Fibroblast of skin of scalp (primary cell): ENCODE data around the gene SORD.
"Not testable (repeated sequence)": the region's sequence is repeated elsewhere in the genome, so short reads cannot be mapped to it uniquely, and the experiment has no call there.

Experiments used
- DNase-seq: peaks from one replicate; pipeline ENCODE4 v3.0.0-alpha.2; 2013

Gene SORD

GRCh38 chr15:45099549-45100165, 76.7 kb downstream of the SORD start:
- no peak for DNase-seq

DNA sequence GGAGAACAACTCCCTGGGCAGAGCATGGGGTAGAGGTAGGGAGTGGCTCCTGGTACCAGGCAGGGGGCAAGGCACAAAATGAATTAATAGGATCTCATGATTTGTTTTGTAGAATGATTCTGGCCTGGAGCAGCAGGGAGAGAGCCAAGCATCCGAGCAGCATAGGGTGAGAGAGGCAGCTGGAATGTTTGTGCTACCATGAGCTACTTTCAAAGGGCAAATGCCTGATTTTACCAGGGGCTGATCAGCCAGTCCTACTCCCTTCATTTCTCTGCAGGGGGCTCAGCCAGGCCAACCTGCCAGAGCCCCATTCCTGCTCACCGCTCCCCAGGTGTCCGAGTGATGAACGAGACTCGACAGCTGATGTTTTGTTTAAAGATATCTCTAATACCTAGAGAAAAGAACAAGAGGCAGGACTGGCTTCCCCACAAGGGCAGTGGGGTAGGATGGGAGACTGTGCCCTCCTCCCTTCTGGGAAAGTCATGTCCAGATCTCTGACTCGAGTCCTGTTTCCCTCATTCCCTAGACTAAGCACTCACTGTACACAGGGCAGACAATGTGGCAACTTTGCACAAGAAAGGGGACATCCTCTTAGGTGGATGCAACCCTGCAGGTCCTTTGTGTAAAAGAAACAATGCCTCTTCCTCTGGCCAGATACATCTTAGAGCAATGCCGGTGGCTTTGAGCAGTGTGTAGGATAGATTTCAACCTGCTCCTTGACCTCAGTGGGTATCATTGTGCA, 78.1 kb downstream of the SORD start:
- DNase-seq: no peak

DNA sequence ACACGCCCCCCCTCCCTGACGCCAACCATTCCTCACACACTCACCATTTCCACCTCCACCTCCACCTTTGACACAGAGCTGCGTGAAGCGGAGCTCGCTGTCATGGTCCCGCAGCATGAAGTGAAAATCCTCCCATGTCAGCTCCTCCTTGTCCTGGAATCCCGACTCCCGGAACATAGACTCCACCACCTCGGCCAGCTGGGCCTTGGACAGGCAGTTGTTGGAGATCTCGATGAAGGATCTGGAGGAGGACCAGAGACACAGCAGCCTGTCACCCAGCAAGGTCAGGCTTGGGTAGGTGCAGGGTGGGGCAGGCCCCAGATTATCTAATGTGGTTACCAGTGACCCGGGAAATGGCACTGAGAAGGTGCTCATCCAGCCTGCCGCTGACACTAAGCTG, 78.8 kb downstream of the SORD start:
- no peak for DNase-seq

DNA sequence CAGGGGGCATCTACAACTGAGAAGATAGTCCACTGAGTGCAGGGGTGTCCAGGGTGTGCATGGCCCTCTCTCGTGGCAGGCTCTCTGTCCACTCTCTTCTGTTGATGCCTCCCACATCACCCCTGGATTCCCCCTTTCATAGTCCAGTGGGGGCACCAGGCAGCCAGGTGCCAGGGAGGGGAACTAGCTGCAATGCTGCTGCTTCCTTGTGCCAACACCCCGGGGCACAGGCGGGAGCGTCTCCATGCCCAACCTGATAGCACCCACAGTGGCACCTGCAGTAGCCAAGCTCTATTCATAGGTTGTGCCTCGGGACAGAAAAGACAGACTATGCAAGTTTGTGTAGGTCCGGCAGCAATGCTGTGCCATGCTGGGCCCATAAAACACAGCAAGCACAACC, 79.2 kb downstream of the SORD start:
- DNase-seq: no peak

DNA sequence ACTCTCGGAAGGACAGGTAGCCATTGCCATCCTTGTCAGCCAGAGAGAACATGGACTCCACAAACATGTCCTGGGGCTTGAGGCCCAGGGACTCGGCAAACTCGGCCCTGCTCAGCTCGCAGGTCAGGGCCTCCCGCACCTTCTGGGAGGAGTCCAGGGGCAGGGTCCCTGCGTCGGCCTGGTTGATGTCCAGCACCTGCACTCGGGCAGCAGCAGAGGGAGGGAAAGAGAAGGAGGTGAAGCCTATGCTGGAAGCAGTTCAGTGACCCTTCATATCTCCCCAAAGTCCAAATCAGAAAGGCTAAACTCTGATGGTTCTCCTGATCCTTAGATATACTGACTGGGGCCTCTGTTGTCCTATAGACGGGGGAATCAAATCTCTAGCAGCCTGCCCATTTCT, 81.2 kb downstream of the SORD start:
- not testable (repeated sequence) for DNase-seq

GRCh38 chr15:45105586-45105985, 82.6 kb downstream of the SORD start:
- no peak for DNase-seq

GRCh38 chr15:45106002-45106790, 83.2 kb downstream of the SORD start:
- DNase-seq: no peak

- DNase-seq: no peak
Observed at GRCh38 chr15:45107941-45108630, 85.1 kb downstream of the SORD start.

- DNase-seq: no peak
Observed at GRCh38 chr15:45110256-45110820, 87.3 kb downstream of the SORD start.

DNA sequence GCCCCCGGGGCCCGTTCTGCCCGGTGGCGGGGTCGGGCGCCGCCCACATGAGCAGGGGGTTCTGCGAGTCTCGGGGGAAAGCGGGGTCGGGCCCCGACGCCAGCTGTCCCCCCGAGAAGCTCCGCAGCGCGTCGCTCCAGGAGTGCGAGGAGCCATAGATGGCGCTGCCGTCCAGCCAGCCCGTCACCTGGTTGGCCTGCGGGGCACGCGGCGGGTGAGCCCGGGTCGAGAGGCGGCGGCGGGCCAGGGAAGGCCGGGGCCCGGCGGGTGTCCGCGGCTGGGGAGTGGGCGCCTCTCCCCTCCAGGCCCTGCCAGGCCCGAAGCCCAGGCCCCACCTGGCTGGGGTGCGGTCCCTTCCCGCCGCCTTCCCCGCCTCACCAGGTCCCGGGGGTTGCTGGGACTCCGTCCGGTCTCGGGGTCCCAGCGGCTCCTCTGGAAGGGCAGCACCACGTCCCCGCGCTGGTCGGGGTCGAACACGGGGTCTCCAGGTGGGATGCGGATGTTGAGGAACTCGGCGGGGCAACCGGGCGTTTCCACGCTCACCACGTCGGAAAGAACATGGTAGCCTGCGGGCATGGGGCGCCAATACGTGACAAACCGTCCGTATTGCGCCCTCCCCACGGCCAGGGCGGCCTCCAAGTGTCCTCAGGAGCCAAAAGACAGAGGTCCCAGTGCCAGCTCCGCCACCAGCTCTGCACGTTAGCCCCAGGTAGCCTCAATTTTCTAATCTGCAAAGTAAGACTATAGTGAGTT, 88.6 kb downstream of the SORD start:
- no peak for DNase-seq

DNA sequence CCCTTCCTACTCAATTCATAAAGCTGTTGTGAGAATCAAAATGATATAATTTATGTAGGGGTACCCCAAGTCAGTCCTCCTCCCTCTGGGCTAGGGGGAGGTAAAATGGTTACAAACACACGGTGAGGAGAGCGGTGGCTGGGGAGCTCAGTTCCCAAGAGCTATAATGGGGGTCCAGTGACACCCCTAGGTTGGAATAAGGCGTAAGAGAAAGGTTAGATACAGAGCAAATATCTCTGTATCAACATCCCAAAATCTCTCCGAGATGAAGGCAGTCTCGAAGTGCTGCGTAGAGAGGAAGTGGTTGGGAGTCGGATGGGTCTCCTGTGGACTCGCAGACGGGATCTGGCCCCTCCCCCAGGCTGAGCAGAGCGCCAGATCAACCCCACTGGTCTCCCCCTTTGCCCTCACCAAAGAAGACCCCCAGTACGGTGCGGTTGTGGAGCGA, 89.2 kb downstream of the SORD start:
- DNase-seq: no peak

DNA sequence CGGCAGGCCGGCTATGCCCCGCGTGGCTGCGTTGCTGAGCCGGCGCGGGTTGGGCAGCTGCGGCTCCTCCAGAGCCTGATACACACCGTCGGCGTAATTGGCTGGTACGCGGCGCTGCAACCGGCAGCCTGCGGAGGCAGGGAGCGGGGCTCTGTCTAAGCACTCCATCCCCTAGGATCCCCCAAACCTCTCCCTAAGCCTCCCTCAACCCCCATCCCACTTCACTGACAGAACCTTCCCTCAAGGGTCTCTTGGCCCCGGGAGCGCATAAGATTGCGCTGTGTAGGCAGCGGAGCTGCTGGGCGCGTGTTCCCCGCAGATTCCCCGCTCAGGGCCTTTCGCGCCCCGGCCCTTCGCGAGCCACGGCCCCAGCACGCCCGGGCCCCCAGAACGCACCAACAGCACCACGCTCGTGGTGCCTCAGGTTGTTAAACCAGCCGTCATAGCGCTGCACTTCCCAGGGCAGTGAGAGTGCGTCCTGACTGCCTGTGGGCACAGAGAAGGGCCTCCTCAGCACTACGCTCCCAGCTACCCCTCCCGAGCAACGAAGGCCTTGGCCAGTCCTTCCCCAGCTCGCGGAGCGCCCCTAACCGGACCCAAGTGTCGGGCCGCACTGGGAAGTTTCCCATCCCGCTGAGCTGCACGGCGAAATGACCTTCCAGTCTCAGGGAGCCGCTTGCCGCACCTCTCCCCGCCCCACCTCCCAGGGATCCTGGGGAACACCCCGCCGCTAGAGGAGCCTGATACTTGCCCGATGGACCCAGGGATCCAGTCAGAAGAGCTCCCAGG, 89.8 kb downstream of the SORD start:
- DNase-seq: no peak

DNA sequence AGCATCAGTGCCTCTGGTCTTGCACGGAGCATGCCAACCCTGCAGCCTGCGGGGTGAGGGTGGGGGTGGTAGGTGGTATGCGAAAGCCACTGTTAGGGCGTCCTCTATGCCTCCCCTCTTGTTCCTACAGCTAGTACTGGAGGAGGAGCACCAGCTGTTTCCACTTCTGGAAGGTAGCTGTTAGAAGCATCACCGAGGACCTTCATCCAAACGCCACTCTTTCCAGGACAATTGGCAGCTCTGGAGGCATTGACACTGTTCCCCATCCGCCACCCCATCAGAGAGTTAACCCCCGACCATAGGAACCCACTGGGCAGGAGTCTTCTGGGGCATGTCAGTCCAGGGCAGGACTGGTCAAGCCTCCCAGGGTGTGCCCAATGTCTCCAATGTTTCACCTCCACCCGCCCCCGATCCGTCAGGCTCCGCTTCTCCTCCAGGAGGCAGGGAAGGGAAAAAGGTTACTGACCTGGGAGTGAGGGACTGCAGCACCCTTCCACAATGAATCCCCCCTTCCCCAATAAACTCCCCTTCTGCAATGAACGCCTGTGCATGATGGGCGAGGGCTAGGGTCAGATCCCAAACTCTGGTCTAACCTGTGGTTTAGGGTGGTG, 90.5 kb downstream of the SORD start:
- DNase-seq: no peak

DNA sequence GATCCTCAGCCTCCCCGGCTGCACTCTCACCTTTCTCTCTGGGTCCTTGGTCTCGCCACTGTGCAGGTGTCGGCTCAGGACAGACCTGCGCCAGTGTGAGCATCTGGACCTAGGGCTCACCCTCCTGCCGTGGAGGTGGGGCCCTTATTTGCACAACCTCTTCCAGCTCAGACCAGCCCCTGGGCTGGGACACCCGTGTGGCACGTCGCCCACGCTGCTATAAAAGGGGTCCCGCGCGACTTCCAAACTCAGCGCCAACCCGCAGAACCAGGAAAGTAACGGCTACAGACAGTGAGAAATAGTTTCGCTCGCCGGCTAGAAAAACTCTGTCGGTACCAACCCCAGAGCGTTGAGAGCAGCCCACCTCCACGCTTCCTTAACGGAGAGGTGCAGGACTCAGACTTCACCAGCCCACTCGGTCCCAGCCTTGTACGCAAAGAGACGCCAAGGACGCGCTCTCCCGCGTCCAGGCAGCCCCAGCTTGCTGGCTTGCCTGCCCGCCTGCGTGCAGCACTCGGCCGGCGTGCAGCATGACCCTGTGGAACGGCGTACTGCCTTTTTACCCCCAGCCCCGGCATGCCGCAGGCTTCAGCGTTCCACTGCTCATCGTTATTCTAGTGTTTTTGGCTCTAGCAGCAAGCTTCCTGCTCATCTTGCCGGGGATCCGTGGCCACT, 91.2 kb downstream of the SORD start, which contains the start of the genes DUOX2 and DUOXA2:
TSS of gene DUOX2 (minus strand) at position 97 of the 675 bp plus-strand sequence. CDS start 761 bp downstream, outside the sequence.
TSS of gene DUOXA2 (plus strand) at position 251 of the 675 bp plus-strand sequence. CDS start at position 531, 280 bp downstream.
- no peak for DNase-seq

- DNase-seq: no peak
Observed at GRCh38 chr15:45114751-45115085, 91.7 kb downstream of the SORD start.

DNA sequence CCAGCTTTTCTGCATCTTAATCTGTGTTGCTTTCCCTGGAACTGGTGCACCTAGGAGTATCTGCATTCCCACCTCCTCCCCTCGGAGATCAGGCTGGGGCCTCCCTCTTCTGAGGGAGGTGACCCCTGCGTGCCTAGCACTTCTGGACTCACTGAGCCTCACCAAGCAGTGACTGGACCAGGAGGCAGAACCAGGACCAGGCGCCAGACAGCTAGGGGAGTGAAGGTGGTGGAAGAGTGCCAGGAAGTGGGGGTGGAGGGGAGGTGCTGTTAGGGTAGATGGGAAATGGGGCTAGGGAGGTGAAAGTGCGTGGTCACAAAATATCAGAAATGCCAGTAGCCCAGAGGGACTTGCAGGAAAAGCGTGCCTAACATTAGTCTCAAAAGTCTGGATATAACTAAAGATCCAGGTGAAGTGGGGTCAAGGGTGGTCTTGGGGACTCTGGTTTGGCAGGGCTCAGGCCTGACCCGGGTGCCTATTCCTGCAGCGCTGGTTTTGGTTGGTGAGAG, 92.4 kb downstream of the SORD start:
- DNase-seq: no peak

- DNase-seq: no peak
Observed at GRCh38 chr15:45116006-45116481, 93.0 kb downstream of the SORD start.

DNA sequence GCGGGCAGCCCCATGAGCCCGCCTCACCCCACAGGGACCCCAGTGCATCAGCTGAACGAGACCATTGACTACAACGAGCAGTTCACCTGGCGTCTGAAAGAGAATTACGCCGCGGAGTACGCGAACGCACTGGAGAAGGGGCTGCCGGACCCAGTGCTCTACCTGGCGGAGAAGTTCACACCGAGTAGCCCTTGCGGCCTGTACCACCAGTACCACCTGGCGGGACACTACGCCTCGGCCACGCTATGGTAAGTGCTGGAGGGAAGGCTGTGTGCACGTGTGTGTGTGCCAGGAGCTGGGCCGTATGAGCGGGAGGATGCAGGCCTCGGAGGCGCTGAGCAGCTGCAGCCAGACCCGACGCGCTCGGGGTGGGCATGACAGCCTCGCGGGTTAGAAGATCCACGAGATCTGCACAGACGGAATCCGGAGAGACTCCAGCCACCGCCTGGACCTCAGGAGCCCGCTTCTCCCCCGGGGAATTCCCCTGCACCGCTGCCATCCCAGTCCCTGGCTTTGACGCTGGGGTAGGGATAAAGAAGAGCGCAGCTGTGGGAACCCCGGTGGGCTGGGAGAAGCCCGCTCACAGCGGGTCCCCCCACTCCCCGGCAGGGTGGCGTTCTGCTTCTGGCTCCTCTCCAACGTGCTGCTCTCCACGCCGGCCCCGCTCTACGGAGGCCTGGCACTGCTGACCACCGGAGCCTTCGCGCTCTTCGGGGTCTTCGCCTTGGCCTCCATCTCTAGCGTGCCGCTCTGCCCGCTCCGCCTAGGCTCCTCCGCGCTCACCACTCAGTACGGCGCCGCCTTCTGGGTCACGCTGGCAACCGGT, 93.7 kb downstream of the SORD start:
- DNase-seq: no peak
